Astrocyte (in vitro differentiated cells and primary cell): ENCODE results near the gene FRMD4A. TPM values are rescaled to one million over a fixed set of nuclear protein-coding genes. Genes with fewer than 3 reads are reported as not detected.
"Not testable (repeated sequence)": the region's sequence is repeated elsewhere in the genome, so short reads cannot be mapped to it uniquely, and the experiment has no call there.

Source experiments
- DNase-seq: peaks from one replicate; pipeline ENCODE4 v3.0.0-alpha.2; 2010; ENCODE audit warnings: low read depth
- FAIRE-seq: peaks from 2 replicates; lab custom pipeline; 2011; peaks lifted over from hg19 to GRCh38; lab: Jason Lieb, UNC
- H2AFZ ChIP-seq: 2 replicates; pipeline ENCODE4 v1.6.0; 2012; ENCODE audit warnings: low read depth, low read length, inconsistent platforms
- H3K27ac ChIP-seq: 2 replicates; pipeline ENCODE4 v1.5.1; 2011; ENCODE audit warnings: low read depth, low read length, inconsistent platforms
- H3K27me3 ChIP-seq: 2 replicates; pipeline ENCODE4 v1.6.0; 2011; ENCODE audit warnings: low read length, inconsistent platforms; ENCODE audit not compliant: insufficient read depth
- H3K36me3 ChIP-seq: 2 replicates; pipeline ENCODE4 v1.5.1; 2011; ENCODE audit warnings: low read length, inconsistent platforms; ENCODE audit not compliant: insufficient read depth
- H3K4me1 ChIP-seq: 2 replicates; pipeline ENCODE4 v1.5.1; 2011; ENCODE audit warnings: low read length, inconsistent platforms; ENCODE audit not compliant: insufficient read depth
- H3K4me2 ChIP-seq: 2 replicates; pipeline ENCODE4 v1.6.0; 2012; ENCODE audit warnings: low read length, inconsistent platforms
- H3K4me3 ChIP-seq: 2 replicates; pipeline ENCODE4 v1.5.1; 2011; ENCODE audit warnings: low read depth, mild to moderate bottlenecking, low read length, inconsistent platforms; ENCODE audit not compliant: insufficient read depth
- H3K79me2 ChIP-seq: 2 replicates; pipeline ENCODE4 v1.6.0; 2012; ENCODE audit warnings: mild to moderate bottlenecking, low read length, inconsistent platforms; ENCODE audit not compliant: insufficient read depth
- H3K9ac ChIP-seq: 2 replicates; pipeline ENCODE4 v1.6.0; 2012; ENCODE audit warnings: mild to moderate bottlenecking, low read length, inconsistent platforms
- H3K9me3 ChIP-seq: 2 replicates; pipeline ENCODE4 v1.5.1; 2012; ENCODE audit warnings: low read depth, mild to moderate bottlenecking, low read length, inconsistent platforms; ENCODE audit not compliant: insufficient read depth
- H4K20me1 ChIP-seq: 2 replicates; pipeline ENCODE4 v1.6.0; 2012; ENCODE audit warnings: low read length, inconsistent platforms; ENCODE audit not compliant: insufficient read depth
- H3K27ac Mint-ChIP-seq: one replicate; pipeline ENCODE4 v1.8.0; 2021; ENCODE audit warnings: mild to moderate bottlenecking, mixed read lengths; ENCODE audit not compliant: unreplicated experiment
- H3K27me3 Mint-ChIP-seq: one replicate; pipeline ENCODE4 v1.8.0; 2021; ENCODE audit warnings: low read depth, mixed read lengths; ENCODE audit not compliant: unreplicated experiment
- H3K36me3 Mint-ChIP-seq: one replicate; pipeline ENCODE4 v1.8.0; 2021; ENCODE audit warnings: low read depth, mixed read lengths; ENCODE audit not compliant: unreplicated experiment
- H3K4me1 Mint-ChIP-seq: one replicate; pipeline ENCODE4 v1.8.0; 2021; ENCODE audit warnings: low read depth, mixed read lengths; ENCODE audit not compliant: unreplicated experiment
- H3K4me3 Mint-ChIP-seq: one replicate; pipeline ENCODE4 v1.8.0; 2021; ENCODE audit warnings: mild to moderate bottlenecking, moderate library complexity, mixed read lengths; ENCODE audit not compliant: unreplicated experiment
- H3K9me3 Mint-ChIP-seq: one replicate; pipeline ENCODE4 v1.8.0; 2021; ENCODE audit warnings: mild to moderate bottlenecking, mixed read lengths; ENCODE audit not compliant: unreplicated experiment
- EZH2 ChIP-seq: IDR thresholded peaks from 2 replicates; pipeline ENCODE4 v1.6.1; 2012; ENCODE audit warnings: mild to moderate bottlenecking, low read length, inconsistent platforms; ENCODE audit not compliant: insufficient read depth
- total RNA-seq: library from RNA; stranded (reverse); gene quantifications from 2 replicates; pipeline ENCODE4 v1.2.1, GENCODE V29; 2021
- TF ChIP-seq, protein P1 (sequence below): IDR thresholded peaks from 2 replicates; pipeline ENCODE4 v1.5.1; 2011; ENCODE audit warnings: low read depth, mild to moderate bottlenecking, inconsistent platforms, low read length, moderate library complexity; ENCODE audit not compliant: insufficient read depth

The FRMD4A gene
- total RNA-seq, 1 donor from 2014 or later, result 82.5 TPM

DNA sequence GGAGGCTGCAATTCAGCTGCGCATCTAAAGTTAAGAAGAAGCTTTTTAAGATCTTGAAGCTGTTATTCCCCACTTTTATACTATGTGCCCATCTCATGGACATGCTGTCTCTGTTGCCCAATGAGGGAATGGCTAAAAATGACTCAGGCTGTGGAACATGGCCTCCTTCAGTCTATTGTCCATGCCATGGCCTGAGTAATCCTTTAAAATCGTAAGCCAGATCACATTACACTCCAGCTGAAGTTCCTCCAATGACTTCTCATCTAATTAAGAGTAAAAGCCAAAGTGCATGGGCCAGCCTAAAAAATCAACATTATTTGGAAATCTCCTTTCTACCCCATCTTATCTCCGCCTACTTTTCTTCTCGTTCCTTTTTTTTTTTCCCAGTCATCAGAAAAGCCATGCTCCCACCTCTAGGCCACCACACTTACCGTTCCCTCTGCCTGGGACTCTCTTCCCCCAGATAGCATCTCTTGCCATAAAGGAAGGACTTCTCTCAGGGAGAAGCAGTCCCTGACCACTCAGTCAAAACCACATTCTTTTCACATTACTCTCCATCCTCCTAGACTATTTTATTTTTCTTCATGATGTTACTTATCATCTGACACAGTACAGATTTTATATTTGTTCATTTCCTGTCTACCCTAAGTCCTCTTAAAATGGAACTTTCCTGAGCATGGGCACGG lies 406.5 kb downstream of the FRMD4A start:
- H3K27me3 Mint-ChIP-seq, result no peaks in the 10 kb centered on the region
- peaks cover 3% of the 10 kb centered on the region for H3K9me3 Mint-ChIP-seq
- FAIRE-seq, result peak; percentile 95
- no peaks in the 10 kb centered on the region for H3K79me2 ChIP-seq
- peaks cover 35% of the 10 kb centered on the region for H3K4me1 Mint-ChIP-seq
- H3K9me3 ChIP-seq, result no peaks in the 10 kb centered on the region
- peak overlapping the region; percentile 7 for H2AFZ ChIP-seq
- DNase-seq, result peak; percentile 95
- no peaks in the 10 kb centered on the region for H3K36me3 ChIP-seq
- peak overlapping the region; percentile 59 for H3K9ac ChIP-seq
- peaks cover 23% of the 10 kb centered on the region for H3K4me1 ChIP-seq
- H3K27me3 ChIP-seq, result no peaks in the 10 kb centered on the region
- TF ChIP-seq, protein P1, sequence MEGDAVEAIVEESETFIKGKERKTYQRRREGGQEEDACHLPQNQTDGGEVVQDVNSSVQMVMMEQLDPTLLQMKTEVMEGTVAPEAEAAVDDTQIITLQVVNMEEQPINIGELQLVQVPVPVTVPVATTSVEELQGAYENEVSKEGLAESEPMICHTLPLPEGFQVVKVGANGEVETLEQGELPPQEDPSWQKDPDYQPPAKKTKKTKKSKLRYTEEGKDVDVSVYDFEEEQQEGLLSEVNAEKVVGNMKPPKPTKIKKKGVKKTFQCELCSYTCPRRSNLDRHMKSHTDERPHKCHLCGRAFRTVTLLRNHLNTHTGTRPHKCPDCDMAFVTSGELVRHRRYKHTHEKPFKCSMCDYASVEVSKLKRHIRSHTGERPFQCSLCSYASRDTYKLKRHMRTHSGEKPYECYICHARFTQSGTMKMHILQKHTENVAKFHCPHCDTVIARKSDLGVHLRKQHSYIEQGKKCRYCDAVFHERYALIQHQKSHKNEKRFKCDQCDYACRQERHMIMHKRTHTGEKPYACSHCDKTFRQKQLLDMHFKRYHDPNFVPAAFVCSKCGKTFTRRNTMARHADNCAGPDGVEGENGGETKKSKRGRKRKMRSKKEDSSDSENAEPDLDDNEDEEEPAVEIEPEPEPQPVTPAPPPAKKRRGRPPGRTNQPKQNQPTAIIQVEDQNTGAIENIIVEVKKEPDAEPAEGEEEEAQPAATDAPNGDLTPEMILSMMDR, result no peak
- no peak for TF ChIP-seq EZH2
- H4K20me1 ChIP-seq, result no peaks in the 10 kb centered on the region
- no peak overlapping the region for H3K4me3 ChIP-seq
- H3K27ac Mint-ChIP-seq, result peak overlapping the region; percentile 23
- H3K4me3 Mint-ChIP-seq, result no peak overlapping the region
- peak overlapping the region; percentile 49 for H3K4me2 ChIP-seq
- H3K36me3 Mint-ChIP-seq, result peaks cover 1% of the 10 kb centered on the region
- peak overlapping the region; percentile 88 for H3K27ac ChIP-seq

DNA sequence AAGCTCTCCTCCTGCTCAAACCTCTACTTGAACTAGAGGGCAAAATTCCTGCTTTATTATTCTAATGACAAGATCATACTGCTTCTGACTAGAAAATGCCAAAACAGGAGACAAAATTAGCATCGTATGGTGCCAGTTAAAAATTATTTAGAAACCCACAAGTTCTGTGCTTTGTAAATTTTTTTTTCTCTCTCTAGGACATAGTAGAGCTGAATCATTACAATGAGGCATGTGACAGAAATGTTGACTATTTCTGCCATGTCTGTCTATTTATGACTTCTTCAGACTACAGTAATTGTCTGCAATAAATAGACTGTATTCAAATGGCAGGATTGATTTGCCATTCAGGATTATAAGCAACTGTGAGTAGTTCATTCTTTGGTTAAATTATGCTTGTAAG lies 408.1 kb downstream of the FRMD4A start:
- Histone ChIP-seq H3K4me3 (no peak overlapping the region), H3K79me2 (no peaks in the 10 kb centered on the region), H3K9me3 (no peaks in the 10 kb centered on the region), H3K9ac (peak overlapping the region; percentile 59), H3K27ac (peak overlapping the region; percentile 88), H3K36me3 (no peaks in the 10 kb centered on the region), H3K4me2 (peak overlapping the region; percentile 6), H3K27me3 (no peaks in the 10 kb centered on the region), H2AFZ (no peak overlapping the region), H3K4me1 (peaks cover 23% of the 10 kb centered on the region), H4K20me1 (no peaks in the 10 kb centered on the region)
- Mint-ChIP-seq H3K36me3 (peaks cover 1% of the 10 kb centered on the region), H3K4me1 (peaks cover 35% of the 10 kb centered on the region), H3K9me3 (peaks cover 3% of the 10 kb centered on the region), H3K27me3 (no peaks in the 10 kb centered on the region), H3K27ac (peak overlapping the region; percentile 36), H3K4me3 (no peak overlapping the region)
- no peak for TF ChIP-seq EZH2
- TF ChIP-seq, protein P1, result no peak
- DNase-seq (peak; percentile 52), FAIRE-seq (peak; percentile 88)

DNA sequence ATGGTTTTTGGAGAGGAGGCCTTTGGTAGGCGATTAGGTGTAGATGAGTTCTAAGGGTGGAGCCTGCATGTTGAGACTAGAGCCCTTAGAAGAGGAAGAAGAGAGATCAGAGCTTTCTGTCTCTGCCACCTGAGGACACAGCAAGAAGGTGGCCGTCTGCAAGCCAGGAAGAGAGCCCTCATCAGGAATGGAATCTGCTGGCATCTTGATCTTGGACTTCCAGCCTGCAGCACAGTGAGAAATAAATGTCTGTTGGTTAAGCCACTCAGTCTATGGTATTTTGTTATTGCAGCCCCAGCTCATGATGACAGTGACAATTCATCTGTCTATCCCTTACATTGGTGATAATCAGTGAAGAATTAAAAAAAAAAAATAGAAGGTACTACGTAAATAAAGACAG lies 408.8 kb downstream of the FRMD4A start:
- Histone ChIP-seq H2AFZ (no peak overlapping the region), H4K20me1 (no peaks in the 10 kb centered on the region), H3K4me3 (no peak overlapping the region), H3K27me3 (no peaks in the 10 kb centered on the region), H3K79me2 (no peaks in the 10 kb centered on the region), H3K9me3 (no peaks in the 10 kb centered on the region), H3K4me2 (peak overlapping the region; percentile 6), H3K36me3 (no peaks in the 10 kb centered on the region), H3K9ac (no peak overlapping the region), H3K27ac (peak overlapping the region; percentile 88), H3K4me1 (peaks cover 23% of the 10 kb centered on the region)
- Mint-ChIP-seq H3K36me3 (peaks cover 1% of the 10 kb centered on the region), H3K27ac (peak overlapping the region; percentile 60), H3K27me3 (no peaks in the 10 kb centered on the region), H3K4me3 (peak overlapping the region; percentile 6), H3K9me3 (peaks cover 3% of the 10 kb centered on the region), H3K4me1 (peaks cover 35% of the 10 kb centered on the region)
- no peak for FAIRE-seq
- TF ChIP-seq, protein P1, result no peak
- no peak for TF ChIP-seq EZH2
- DNase-seq, result no peak

DNA sequence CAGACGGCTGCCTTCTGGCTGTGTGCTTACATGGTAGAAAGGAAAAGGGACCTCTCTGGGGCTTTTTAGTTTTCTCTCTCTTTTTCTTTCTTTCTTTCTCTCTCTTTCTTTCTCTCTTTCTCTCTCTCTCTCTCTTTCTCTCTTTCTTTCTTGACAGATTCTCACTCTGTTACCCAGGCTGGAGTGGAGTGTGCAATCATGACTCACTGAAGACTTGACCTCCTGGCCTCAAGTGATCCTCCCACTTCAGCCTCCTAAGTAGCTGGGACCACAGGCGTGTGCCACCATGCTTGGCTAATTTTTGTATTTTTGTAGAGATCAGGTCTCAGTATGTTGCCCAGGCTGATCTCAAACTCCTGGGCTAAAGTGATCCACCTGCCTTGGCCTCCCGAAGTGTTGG lies 409.6 kb downstream of the FRMD4A start:
- DNase-seq, H3K27ac ChIP-seq, H4K20me1 ChIP-seq, H3K79me2 ChIP-seq, H3K9ac ChIP-seq, H3K27ac Mint-ChIP-seq, H3K9me3 Mint-ChIP-seq, H3K4me3 Mint-ChIP-seq, H3K27me3 Mint-ChIP-seq, H3K27me3 ChIP-seq, H3K4me3 ChIP-seq, H2AFZ ChIP-seq, H3K36me3 Mint-ChIP-seq, H3K4me2 ChIP-seq, FAIRE-seq, H3K36me3 ChIP-seq, H3K9me3 ChIP-seq: not testable (repeated sequence)
- H3K4me1 Mint-ChIP-seq, result peaks cover 33% of the 10 kb centered on the region
- H3K4me1 ChIP-seq, result peaks cover 23% of the 10 kb centered on the region
